HCEC 1CT (cell line): ENCODE results near the gene LRRC4C.
A peak's percentile ranks its signal among the peaks of the same experiment; 100 is the strongest.
"Not testable (repeated sequence)": the region's sequence is repeated elsewhere in the genome, so short reads cannot be mapped to it uniquely, and the experiment has no call there.

Experiments
- DNase-seq: peaks from one replicate; pipeline ENCODE4 v3.0.0-alpha.2; 2017

Gene LRRC4C

DNA sequence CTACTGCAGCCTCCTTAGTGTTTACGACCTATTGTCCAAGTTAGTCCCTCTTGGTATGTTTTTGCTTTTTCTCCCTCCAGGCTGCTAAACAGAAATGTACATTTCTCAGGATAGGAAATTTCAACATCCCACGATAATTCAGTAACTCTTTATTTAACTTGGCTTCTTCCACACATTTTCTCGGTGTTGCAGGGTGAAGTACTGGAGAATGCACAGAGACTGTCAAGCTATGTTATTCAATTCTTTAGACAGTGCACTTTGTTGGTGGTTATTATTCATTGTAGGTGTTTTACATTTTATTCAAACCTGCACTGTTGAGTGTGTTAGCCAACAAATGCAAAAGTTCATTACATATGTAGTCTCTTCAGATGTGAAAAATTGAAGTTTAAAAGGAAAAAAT, 839.8 kb downstream of the LRRC4C start:
- DNase-seq: no peak

GRCh38 chr11:40606800-40607199, 852.7 kb downstream of the LRRC4C start:
- no peak for DNase-seq

GRCh38 chr11:40602866-40603552, 856.4 kb downstream of the LRRC4C start:
- DNase-seq: no peak

DNA sequence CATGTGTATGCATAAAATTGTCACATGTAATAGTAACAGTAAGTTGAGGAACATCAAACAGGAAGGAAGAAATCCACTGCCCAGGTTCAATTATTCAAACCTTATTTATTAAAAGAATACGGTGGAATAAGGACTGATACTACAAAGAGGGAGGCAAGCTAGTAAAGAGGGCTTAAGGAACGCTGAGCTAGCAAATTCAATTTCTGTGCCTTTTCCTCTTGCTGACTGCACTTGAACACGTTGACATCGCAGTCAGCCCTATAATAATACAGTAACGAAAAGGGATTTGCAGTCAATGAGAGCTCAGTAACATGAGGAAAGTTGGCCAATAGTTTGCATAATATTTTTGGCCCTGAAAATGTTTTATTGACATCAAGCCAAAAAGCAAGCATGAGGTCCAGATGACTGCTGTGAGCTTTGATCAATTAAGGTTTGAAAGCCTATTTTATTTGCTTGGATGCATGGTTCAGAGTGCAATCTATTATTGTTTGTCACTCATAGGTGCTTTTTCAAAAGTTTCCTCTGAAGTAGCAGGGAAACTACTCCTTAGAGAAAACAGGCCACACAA, 861.8 kb downstream of the LRRC4C start:
- DNase-seq: no peak

- DNase-seq: no peak
Observed at GRCh38 chr11:40573254-40573891, 886.1 kb downstream of the LRRC4C start.

DNA sequence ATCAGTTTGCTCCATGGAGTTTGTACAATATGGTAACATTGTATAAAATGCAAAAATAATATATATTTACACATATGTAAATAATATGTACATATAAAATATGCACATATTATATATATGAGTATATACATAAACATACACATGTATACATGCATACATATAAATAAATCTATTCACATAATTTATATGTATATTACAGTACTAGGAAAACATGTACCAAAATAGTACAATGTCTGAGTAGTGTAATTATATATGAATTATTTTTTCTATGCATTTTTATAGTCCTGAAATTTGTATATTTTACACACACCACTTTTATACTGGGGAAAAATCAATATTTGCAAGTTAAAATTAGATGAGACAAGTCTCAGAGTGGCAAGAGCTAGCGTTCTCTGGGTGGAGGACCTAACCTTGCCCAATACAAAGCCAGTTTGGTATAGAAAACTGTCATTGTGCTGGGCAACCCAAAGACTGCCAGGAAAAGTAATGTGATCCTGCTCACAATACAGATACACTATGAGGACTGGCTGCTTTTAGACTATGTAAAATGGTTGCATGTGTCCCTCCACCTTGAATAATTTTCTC, 889.4 kb downstream of the LRRC4C start:
- DNase-seq: no peak

GRCh38 chr11:40567392-40567791, 892.1 kb downstream of the LRRC4C start:
- no peak for DNase-seq

- no peak for DNase-seq
Observed at GRCh38 chr11:40544162-40544561, 915.3 kb downstream of the LRRC4C start.

GRCh38 chr11:40542821-40543220, 916.6 kb downstream of the LRRC4C start:
- DNase-seq: no peak

DNA sequence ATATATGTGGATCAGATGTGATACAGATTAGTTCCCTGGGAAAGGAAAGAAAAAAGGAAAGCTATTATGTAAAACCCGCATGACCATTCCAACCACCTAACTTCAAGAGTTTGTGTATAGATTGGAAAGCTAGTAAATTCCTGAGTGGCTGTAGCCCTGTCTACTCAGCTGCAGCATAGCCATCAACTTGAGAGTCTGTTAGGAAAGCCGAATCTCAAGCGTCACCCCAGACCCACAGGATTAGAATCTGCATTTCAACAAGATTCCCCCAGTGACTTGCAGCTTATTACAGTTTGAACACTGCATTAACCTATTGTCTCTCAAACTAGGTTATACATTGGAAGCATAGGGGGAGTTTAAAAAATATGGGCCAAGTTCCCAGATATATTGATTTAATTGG, 921.7 kb downstream of the LRRC4C start:
- DNase-seq: no peak

GRCh38 chr11:40522080-40522479, 937.4 kb downstream of the LRRC4C start:
- not testable (repeated sequence) for DNase-seq

DNA sequence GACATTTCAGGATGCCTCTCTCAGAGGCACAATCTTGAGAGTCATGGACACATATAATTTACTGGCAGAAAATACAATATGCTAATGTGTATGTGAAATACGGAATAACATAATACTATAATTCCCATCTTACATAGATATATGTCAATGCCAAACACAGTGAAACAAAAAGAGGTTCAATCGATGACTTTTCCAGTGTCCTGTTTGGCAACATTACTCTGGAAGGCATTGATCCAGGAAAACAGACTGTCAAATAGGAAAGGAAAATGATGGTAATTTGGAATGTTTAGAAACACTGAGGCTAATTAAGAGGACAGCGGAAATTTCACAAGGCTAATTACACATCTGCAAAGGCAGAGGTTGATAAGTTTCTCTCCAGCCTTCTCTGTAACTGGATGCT, 942.3 kb downstream of the LRRC4C start:
- DNase-seq: no peak

DNA sequence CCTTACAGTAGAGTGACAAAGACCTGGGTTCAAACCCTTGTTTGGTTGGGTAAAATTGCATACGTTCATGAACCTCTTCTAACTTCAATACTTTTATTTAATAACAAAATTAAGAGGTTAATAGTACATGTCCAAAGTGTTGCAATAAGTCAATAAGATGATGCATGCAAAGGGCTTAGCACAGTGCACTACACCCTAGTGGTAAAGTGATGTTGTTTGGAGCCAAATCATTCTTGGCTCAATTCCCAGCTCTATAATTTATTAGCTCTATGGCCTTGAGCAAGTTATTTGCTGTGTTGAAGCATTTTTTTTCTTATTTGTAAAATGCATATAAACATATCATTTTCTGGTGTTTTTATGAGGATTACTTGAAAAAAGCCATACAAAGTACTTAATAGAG, 945.3 kb downstream of the LRRC4C start:
- peak; percentile 2 for DNase-seq

DNA sequence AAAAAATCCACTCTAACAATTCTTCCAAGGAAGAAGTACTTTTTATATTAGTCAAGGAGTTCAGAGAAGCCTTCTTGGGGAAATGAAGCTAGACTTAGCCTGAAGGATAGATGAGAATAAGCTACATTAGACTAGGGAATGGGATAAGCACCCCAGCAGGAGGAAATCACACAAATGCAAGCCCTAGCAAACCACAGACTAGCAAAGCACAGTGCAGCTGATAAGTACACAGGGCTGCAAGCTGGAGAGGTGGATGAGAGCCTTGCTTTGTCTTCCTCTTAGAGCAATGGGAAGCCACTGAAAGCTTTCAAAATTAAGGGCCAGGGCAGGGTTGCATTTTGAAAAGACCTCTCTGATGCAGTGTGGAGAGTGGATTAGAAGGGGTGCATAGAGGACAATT, 946.2 kb downstream of the LRRC4C start:
- no peak for DNase-seq

DNA sequence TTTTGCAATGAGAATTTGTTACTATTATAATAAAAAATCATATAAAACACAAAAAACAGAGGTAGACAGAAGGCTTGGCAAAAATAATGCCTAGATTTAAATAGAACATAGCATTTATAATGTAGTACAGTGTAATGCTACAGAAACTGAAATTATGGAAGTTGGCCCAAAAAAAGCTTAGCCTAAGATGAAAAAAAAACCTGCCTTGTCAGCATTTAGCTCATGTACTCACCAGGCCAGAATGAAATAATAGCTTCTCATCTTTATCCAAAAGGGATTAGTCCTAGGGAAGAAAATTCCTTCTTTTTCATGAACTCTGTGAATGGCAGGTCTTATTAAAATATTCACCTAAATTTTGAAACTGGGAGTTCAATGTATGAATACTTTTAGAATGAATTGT, 951.1 kb downstream of the LRRC4C start:
- DNase-seq: no peak

- no peak for DNase-seq
Observed at GRCh38 chr11:40506226-40506625, 953.2 kb downstream of the LRRC4C start.

DNA sequence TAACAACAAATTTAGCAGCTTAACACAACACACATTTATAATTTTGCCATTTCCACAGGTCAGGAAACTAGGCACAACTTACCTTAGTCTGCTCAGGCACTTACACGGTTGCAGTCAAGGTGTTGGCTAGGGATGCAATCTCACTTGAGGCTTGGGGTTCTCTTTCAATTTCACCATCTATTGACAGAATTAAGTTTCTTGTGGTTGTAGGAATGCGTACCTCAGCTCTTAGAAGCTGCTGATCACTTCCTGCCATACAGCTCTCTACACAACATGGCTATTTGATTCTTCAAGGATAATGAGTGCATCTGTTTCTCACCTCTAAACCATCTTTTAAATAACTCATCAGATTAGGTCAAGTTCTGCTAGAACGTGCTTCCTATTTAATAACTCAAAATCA, 968.1 kb downstream of the LRRC4C start:
- DNase-seq: no peak

DNA sequence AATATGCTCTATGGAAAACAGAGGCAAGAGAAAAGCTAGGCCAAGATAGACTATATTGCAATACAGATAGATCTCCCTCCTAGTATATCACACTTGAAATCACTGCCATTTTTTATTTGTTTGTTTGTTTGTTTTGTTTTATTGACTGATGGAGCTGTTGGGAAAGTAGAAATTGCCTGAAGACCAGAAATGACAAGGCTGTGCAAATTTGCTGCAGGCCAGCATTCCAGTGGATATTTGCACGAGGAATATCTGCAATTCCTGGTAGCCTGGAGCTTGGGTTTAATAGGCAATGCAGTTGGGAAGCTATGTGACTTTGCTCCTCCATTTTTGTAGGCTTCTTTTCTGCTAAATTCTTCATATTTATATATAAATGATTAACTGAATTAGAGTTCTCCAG, 991.7 kb downstream of the LRRC4C start:
- DNase-seq: no peak

GRCh38 chr11:40445391-40445790, 1014.1 kb downstream of the LRRC4C start:
- DNase-seq: no peak

- no peak for DNase-seq
Observed at GRCh38 chr11:40444151-40444550, 1015.3 kb downstream of the LRRC4C start.

DNA sequence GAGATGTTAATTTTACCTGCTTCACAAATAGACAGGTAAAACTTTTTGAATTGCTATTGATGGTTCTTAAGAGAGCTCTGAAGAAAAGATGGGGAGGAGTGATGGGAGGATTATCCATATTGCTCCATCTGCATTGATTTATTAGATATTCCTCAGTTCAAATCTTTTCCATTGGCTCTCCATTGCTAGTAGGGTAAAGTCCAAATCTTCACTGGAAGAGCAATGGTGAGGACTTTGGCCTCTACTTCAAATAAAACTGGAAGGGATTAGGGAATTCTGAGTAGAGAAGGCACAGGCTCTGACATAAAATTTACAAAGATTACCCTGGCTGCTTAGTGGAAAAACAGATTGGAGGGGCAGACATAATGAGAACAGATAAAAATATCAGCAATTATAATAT, 1024.1 kb downstream of the LRRC4C start:
- no peak for DNase-seq

DNA sequence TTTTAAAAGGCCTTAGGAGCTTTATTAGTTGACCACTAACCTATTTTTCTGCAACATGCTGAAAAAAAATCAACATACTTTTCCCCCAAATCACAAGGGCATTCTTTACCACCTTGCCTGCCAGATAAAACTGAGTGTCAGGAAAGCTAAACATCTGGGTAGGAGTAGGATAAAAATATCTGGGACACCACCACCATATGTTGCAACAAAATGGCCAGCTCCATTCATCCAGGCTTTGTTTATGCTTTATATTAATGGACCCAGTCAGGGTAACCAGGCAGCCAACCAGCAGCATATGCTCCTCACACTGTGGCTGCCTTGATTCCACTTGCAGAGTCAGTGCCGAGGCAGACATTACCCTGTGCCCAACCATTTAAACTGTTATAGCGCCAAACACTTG, 1024.5 kb downstream of the LRRC4C start:
- no peak for DNase-seq

DNA sequence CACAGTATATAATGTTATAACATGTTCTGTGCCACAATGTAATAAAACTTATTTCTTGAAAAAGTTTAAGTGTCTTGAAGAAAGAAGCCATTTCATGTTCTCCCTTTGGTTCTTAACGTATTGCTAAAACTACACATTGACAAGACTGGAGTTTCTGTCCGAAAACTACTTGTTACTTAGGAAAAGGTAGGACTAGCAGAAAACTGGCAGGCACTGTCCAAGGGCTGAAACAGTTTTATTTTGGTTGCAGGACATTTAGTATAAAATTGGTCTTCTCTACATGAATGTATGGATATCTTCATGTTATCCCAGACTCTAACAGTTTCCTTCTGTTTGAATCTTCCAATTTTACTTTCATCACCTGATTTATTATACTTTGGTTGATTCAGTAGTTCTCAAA, 1027.1 kb downstream of the LRRC4C start:
- no peak for DNase-seq

DNA sequence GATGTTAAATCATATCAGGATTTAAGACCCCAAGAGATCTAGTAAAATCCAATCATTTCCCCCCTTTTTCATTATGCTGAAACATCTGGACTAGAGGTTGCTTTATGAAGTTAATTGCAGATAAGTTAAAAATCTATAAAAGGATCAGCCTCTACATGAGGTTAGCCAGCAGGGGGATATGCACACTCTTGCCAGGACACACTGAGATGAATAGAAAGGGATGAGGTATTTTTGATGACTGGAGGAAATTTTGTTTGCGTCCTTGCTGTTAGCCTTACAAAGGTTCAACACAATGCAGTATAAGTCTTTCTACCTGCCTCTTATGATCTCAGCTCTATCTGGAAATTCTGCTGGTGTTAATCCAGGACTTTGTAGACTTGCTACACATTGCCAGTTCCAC, 1034.3 kb downstream of the LRRC4C start:
- peak; percentile 6 for DNase-seq
